Measurements from ENCODE around the gene FGF14.
A peak's percentile ranks its signal among the peaks of the same experiment; 100 is the strongest.

Gene FGF14

GRCh38 chr13:101747039-101747438, 654.8 kb downstream of the FGF14 start:
- H3K4me1 Mint-ChIP-seq = no peaks in the 10 kb centered on the region
- no peak for DNase-seq (ENCODE audit: low spot score in 2 of 2)
- no peaks in the 10 kb centered on the region for H3K36me3 Mint-ChIP-seq
- no peak overlapping the region for H3K4me3 Mint-ChIP-seq
- H3K9me3 Mint-ChIP-seq = no peaks in the 10 kb centered on the region
- H3K27ac Mint-ChIP-seq = no peak overlapping the region
- no peak for ATAC-seq

- ATAC-seq (no peak), DNase-seq (ENCODE audit: low spot score in 2 of 2) (no peak)
- Mint-ChIP-seq H3K4me3 (no peak overlapping the region), H3K4me1 (no peaks in the 10 kb centered on the region), H3K27ac (no peak overlapping the region), H3K9me3 (no peaks in the 10 kb centered on the region), H3K36me3 (no peaks in the 10 kb centered on the region)
These were observed 655.3 kb downstream of the FGF14 start for GRCh38 chr13:101746513-101746912.

- DNase-seq (ENCODE audit: low spot score in 2 of 2) (no peak), ATAC-seq (no peak)
- no peaks in the 10 kb centered on the region for H3K9me3 Mint-ChIP-seq
- H3K4me3 Mint-ChIP-seq = no peak overlapping the region
- no peak overlapping the region for H3K27ac Mint-ChIP-seq
- no peaks in the 10 kb centered on the region for H3K36me3 Mint-ChIP-seq
- H3K4me1 Mint-ChIP-seq = no peaks in the 10 kb centered on the region
These were observed 662.3 kb downstream of the FGF14 start for GRCh38 chr13:101739382-101740178.

- H3K36me3 Mint-ChIP-seq = no peaks in the 10 kb centered on the region
- no peaks in the 10 kb centered on the region for H3K4me1 Mint-ChIP-seq
- ATAC-seq (no peak), DNase-seq (ENCODE audit: low spot score in 2 of 2) (no peak)
- H3K4me3 Mint-ChIP-seq = no peak overlapping the region
- no peak overlapping the region for H3K27ac Mint-ChIP-seq
- H3K9me3 Mint-ChIP-seq = no peaks in the 10 kb centered on the region
These were observed 663.5 kb downstream of the FGF14 start for GRCh38 chr13:101738336-101738735.

- ATAC-seq (no peak), DNase-seq (ENCODE audit: low spot score in 2 of 2) (no peak)
- H3K9me3 Mint-ChIP-seq = no peaks in the 10 kb centered on the region
- no peak overlapping the region for H3K4me3 Mint-ChIP-seq
- H3K27ac Mint-ChIP-seq = no peak overlapping the region
- H3K4me1 Mint-ChIP-seq = no peaks in the 10 kb centered on the region
- no peaks in the 10 kb centered on the region for H3K36me3 Mint-ChIP-seq
These were observed 665.3 kb downstream of the FGF14 start for GRCh38 chr13:101736566-101736965.

- no peak overlapping the region for H3K4me3 Mint-ChIP-seq
- no peak overlapping the region for H3K27ac Mint-ChIP-seq
- no peak for ATAC-seq
- no peaks in the 10 kb centered on the region for H3K36me3 Mint-ChIP-seq
- H3K9me3 Mint-ChIP-seq = no peaks in the 10 kb centered on the region
- H3K4me1 Mint-ChIP-seq = no peaks in the 10 kb centered on the region
- DNase-seq (ENCODE audit: low spot score in 2 of 2) = no peak
These were observed 671.3 kb downstream of the FGF14 start for GRCh38 chr13:101730420-101731000.

GRCh38 chr13:101728615-101729014, 673.2 kb downstream of the FGF14 start:
- H3K36me3 Mint-ChIP-seq = no peaks in the 10 kb centered on the region
- no peak overlapping the region for H3K27ac Mint-ChIP-seq
- DNase-seq (ENCODE audit: low spot score in 2 of 2) (no peak), ATAC-seq (no peak)
- H3K9me3 Mint-ChIP-seq = no peaks in the 10 kb centered on the region
- no peaks in the 10 kb centered on the region for H3K4me1 Mint-ChIP-seq
- no peak overlapping the region for H3K4me3 Mint-ChIP-seq

GRCh38 chr13:101728021-101728420, 673.8 kb downstream of the FGF14 start:
- DNase-seq (ENCODE audit: low spot score in 2 of 2) (no peak), ATAC-seq (no peak)
- Mint-ChIP-seq H3K36me3 (no peaks in the 10 kb centered on the region), H3K9me3 (no peaks in the 10 kb centered on the region), H3K4me3 (no peak overlapping the region), H3K27ac (no peak overlapping the region), H3K4me1 (no peaks in the 10 kb centered on the region)

GRCh38 chr13:101727118-101727517, 674.7 kb downstream of the FGF14 start:
- DNase-seq (ENCODE audit: low spot score in 2 of 2) = no peak
- Mint-ChIP-seq H3K36me3 (no peaks in the 10 kb centered on the region), H3K4me3 (no peak overlapping the region), H3K4me1 (no peaks in the 10 kb centered on the region), H3K9me3 (no peaks in the 10 kb centered on the region), H3K27ac (no peak overlapping the region)
- ATAC-seq = no peak

GRCh38 chr13:101726681-101727080, 675.2 kb downstream of the FGF14 start:
- no peak overlapping the region for H3K27ac Mint-ChIP-seq
- H3K4me1 Mint-ChIP-seq = no peaks in the 10 kb centered on the region
- H3K36me3 Mint-ChIP-seq = no peaks in the 10 kb centered on the region
- no peak overlapping the region for H3K4me3 Mint-ChIP-seq
- ATAC-seq = no peak
- no peak for DNase-seq (ENCODE audit: low spot score in 2 of 2)
- no peaks in the 10 kb centered on the region for H3K9me3 Mint-ChIP-seq

- Mint-ChIP-seq H3K4me3 (no peak overlapping the region), H3K4me1 (no peaks in the 10 kb centered on the region), H3K36me3 (no peaks in the 10 kb centered on the region), H3K27ac (no peak overlapping the region), H3K9me3 (no peaks in the 10 kb centered on the region)
- no peak for ATAC-seq
- no peak for DNase-seq (ENCODE audit: low spot score in 2 of 2)
These were observed 683.4 kb downstream of the FGF14 start for GRCh38 chr13:101718496-101718895.

GRCh38 chr13:101717353-101717752, 684.5 kb downstream of the FGF14 start:
- H3K27ac Mint-ChIP-seq = no peak overlapping the region
- no peak overlapping the region for H3K4me3 Mint-ChIP-seq
- H3K9me3 Mint-ChIP-seq = no peaks in the 10 kb centered on the region
- ATAC-seq (no peak), DNase-seq (ENCODE audit: low spot score in 2 of 2) (no peak)
- no peaks in the 10 kb centered on the region for H3K36me3 Mint-ChIP-seq
- no peaks in the 10 kb centered on the region for H3K4me1 Mint-ChIP-seq

- H3K9me3 Mint-ChIP-seq = no peaks in the 10 kb centered on the region
- no peaks in the 10 kb centered on the region for H3K36me3 Mint-ChIP-seq
- no peak for ATAC-seq
- DNase-seq (ENCODE audit: low spot score in 2 of 2) = no peak
- no peaks in the 10 kb centered on the region for H3K4me1 Mint-ChIP-seq
- no peak overlapping the region for H3K4me3 Mint-ChIP-seq
- H3K27ac Mint-ChIP-seq = no peak overlapping the region
These were observed 687.7 kb downstream of the FGF14 start for GRCh38 chr13:101714195-101714594.

- Mint-ChIP-seq H3K4me3 (no peak overlapping the region), H3K27ac (no peak overlapping the region), H3K36me3 (no peaks in the 10 kb centered on the region), H3K4me1 (peaks cover 1% of the 10 kb centered on the region), H3K9me3 (no peaks in the 10 kb centered on the region)
- DNase-seq (ENCODE audit: low spot score in 2 of 2) (no peak), ATAC-seq (no peak)
These were observed 689.9 kb downstream of the FGF14 start for GRCh38 chr13:101712026-101712348.

GRCh38 chr13:101711307-101712025, 690.4 kb downstream of the FGF14 start:
- H3K27ac Mint-ChIP-seq = no peak overlapping the region
- H3K36me3 Mint-ChIP-seq = no peaks in the 10 kb centered on the region
- no peak overlapping the region for H3K4me3 Mint-ChIP-seq
- H3K4me1 Mint-ChIP-seq = peaks cover 7% of the 10 kb centered on the region
- DNase-seq (ENCODE audit: low spot score in 2 of 2) (no peak), ATAC-seq (peak; percentile 63)
- no peaks in the 10 kb centered on the region for H3K9me3 Mint-ChIP-seq

- Mint-ChIP-seq H3K4me1 (peaks cover 8% of the 10 kb centered on the region), H3K4me3 (no peak overlapping the region)
- ATAC-seq = no peak
These were observed 691.9 kb downstream of the FGF14 start for GRCh38 chr13:101709952-101710351.

More at GRCh38 chr13:101709952-101710351, 691.9 kb downstream of the FGF14 start:
- DNase-seq (ENCODE audit: low spot score in 2 of 2) = no peak
- Mint-ChIP-seq H3K9me3 (no peaks in the 10 kb centered on the region), H3K27ac (no peak overlapping the region), H3K36me3 (no peaks in the 10 kb centered on the region)

All from stimulated activated effector memory CD8-positive, alpha-beta T cell treated with anti-CD3 and anti-CD28 coated beads, Interleukin-12 subunit alpha, Interleukin-12 subunit beta, amount 100 ng/mL, for 72 hours (primary cell).